ENCODE results near the gene SPRR2E.
"Not testable (repeated sequence)": the region's sequence is repeated elsewhere in the genome, so short reads cannot be mapped to it uniquely, and the experiment has no call there.

Gene SPRR2E

DNA sequence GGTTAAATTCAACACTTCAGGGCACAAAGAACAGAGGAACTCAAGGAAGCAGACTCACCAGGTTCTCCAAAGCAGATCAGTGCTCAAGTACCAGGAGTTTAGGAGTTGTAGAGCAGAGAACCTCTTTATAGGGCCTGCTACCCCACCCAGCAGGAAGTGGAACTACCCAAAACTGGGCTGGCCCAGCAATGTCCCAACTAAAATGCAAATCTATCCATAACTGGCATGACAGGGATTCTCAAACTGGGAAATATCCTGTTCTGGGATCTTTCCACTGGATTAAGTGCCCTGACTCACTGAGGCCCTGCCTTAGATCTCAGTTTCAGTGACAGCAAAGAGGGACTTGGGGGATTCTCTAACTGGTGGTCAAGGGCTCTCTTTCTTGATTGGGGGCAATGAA lies at the start of gene SPRR2E:
Gene SPRR2E, minus strand, starts transcription at position 101 of the 400 bp plus-strand sequence. CDS start 775 bp downstream, outside the sequence.
- no peak for DNase-seq (ENCODE audit: low read depth)

DNA sequence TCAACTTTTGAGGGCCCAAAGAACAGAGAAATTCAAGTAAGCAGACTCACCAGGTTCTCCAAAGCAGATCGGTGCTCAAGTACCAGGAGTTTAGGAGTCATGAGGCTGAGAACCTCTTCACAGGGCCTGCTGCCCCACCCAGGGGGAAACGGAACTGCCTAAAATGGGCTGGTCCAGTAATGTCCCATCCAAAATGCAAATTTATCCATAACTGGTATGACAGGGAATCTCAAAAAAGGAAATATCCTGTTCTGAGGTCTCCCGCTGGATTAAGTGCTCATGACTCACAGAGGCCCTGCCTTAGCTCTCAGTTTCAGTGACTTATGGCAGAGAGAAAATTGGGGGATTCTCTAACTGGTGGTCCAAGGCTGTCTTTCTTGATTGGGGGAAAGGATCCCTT lies 47.1 kb upstream of the SPRR2E start:
- DNase-seq (ENCODE audit: low read depth) = no peak

DNA sequence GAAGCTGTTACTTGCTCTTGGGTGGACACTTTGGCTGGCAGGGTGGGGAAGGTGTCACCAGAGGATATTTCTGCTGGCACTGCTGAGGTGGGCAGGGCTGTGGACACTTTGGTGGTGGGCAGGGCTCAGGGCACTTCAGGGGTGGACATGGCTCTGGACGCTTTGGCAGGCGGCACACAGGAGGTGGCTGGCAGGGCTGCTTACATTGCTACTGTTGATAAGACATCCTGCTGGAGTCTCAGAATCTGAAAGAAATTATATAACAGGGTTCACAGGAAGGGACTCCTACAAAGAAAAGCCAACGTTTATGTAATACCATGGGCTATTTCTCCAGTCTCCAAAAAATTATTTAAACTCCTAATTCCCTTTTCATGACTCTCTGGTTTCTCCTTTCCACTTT lies 46.2 kb upstream of the SPRR2E start:
- no peak for DNase-seq (ENCODE audit: low read depth)

DNA sequence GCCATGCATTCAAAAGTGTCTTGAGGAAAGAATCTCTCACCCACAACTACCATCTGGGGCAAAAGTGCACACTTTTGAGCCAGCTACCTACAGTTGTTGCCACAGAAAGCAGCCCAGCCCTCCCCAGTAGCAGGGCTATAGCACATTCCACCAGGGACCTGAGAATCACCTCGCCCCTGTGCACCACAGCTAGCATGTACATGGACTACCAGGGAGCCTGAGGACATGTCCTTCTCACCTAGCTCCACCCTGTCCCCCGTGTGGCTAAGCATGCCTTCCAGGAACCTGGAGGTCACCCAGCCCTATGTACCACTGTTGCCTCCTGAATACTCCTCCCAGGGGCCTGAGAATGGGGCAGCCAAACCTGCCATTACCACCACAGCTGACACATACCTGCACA lies 39.4 kb upstream of the SPRR2E start:
- no peak for DNase-seq (ENCODE audit: low read depth)

DNA sequence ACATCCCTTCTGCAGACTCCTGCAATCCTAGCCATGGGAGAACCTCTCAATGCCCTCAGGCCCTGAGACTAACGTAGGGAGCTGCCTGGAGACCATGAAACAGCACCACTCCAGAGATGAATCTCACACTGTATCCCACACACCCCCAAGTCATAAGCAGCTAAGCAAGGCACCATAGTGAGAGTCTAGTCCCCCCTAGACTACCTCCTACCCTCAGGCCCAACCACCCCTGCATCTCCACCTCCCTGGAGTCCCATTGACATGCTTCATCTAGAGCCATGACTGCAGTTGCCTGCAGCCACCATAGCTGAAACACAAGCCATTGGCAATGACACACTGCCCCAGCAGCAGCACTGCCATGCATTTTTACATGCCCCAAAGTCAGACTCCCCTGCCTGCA lies 38.9 kb upstream of the SPRR2E start:
- DNase-seq (ENCODE audit: low read depth) = no peak

DNA sequence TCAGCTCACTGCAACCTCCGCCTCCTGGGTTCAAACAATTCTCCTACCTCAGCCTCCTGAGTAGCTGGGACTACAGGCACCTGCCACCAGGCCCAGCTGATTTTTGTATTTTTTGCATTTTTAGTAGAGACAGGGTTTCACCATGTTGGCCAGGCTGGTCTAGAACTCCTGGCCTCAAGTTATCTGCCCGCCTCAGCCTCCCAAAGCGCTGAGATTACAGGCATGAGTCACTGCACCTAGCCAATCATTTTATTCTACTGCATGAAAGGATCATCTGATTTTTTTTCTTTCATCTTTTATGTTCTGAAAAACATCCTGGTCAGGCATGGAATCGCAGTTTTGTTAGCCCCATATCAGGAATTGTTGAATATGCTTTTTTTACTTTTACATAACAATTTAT lies 34.4 kb upstream of the SPRR2E start:
- not testable (repeated sequence) for DNase-seq (ENCODE audit: low read depth)

DNA sequence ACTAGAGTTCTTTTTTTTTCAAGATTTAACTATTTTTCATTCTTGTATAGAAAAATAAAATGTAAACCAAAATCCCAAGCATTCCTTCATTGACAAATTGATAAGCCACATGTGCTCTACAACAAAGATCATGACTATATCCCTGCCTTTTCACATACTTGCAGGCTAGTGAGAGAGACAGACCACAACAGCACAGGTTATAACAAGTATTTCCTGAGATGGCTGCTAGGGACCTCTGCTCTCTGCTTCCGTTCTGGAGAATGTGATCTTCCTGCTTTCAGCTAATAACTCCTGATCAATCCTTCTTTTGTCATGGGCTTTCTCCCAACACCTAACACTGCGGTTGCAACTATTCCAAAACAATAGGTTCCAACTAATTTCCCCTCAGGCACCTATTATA lies 33.0 kb upstream of the SPRR2E start:
- DNase-seq (ENCODE audit: low read depth) = no peak

DNA sequence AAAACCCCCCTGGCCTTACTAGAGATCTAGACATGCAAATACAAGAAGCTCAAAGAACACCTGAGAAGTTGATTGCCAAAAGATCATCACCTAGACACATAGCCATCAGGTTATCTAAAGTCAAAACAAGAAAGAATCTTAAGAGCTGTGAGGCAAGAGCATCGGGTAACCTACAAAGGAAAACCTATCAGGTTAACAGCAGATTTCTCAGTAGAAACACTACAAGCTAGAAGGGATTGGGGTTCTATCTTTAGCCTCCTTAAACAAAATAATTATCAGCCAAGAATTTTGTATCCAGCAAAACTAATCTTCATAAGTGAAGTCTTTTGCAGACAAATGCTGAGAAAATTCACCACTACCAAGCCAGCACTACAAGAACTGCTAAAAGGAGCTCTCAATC lies 31.2 kb upstream of the SPRR2E start:
- DNase-seq (ENCODE audit: low read depth) = no peak

DNA sequence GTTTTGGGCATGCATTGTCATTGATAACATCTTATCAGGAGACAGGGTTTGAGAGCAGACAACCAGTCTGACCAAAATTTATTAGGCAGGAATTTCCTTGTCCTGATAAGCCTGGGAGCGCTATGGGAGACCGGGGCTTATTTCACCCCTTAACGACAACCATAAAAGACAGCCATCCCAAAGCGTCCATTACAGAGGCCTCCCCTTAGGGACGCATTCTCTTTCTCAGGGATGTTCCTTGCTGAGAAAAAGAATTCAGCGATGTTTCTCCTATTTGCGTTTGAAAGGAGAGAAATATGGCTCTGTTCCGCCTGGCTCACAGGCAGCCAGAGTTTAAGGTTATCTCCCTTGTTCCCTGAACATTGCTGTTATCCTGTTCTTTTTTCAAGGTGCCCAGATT lies 29.5 kb upstream of the SPRR2E start:
- DNase-seq (ENCODE audit: low read depth) = not testable (repeated sequence)

DNA sequence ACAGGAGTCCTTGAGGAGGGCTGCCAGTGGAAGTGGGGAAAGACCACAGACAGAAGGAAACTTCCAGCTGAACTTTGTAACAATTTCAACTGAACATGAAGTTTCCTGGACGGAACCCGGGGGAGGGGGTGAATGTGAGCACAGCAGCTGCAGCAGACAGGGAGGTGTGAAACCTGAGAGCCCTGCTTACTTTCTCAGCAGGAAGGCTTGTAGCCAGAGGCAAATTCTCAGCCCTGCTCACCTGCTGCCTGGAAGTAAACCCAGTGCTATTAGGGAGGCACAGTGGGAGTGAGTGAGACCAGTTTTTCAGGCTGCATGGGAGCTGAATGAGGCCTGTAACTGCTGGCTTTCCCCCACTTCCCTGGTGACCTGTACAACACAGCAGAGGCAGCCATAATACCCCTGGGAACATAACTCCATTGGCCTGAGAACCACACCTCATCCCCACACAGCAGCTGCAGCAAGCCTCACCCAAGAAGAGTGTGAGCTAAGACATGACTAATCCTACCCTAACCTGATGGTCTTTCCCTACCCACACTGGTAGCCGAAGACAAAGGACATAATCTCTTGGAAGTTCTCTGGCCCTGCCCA lies 28.6 kb upstream of the SPRR2E start:
- DNase-seq (ENCODE audit: low read depth) = no peak

DNA sequence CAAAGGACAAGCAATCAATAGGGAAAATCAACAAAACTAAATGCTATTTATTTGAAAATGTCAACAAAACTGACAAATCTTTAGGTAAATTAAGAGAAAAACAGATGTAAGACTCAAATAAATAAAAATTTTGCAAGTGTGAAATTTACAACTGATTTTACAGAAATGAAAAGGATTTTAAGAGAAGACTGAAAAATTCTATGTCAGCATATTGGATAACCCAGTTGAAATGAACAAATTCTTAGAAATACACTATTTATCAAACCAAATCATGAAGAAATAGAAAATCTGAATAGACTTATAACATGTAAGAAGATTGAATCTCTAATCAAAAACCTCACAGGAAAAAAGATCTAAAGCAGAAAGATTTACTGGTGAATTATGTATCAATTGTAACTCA lies 26.6 kb upstream of the SPRR2E start:
- DNase-seq (ENCODE audit: low read depth) = no peak

DNA sequence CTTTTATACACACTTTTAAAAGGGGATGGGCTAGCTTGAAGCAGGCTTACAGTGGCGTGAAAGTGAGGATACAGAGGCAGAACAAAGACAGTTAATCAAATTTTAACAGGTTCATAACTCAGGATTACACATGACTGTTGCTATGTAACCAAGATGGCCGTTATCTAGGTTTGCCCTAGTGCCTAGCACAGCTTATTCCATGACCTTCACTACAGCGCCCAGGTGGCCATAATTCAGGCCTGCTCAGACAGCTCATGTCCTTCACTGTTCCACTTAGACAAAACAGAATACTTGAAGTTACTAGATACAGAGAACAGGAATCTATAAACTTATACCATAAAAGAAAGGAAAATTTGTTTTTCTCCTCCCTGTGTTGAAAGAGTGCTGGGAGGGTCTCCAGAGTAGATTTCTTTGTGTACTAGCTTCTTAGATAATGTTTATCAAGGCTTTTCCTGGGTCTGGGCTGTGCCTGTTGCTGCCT lies 25.2 kb upstream of the SPRR2E start:
- DNase-seq (ENCODE audit: low read depth) = no peak

DNA sequence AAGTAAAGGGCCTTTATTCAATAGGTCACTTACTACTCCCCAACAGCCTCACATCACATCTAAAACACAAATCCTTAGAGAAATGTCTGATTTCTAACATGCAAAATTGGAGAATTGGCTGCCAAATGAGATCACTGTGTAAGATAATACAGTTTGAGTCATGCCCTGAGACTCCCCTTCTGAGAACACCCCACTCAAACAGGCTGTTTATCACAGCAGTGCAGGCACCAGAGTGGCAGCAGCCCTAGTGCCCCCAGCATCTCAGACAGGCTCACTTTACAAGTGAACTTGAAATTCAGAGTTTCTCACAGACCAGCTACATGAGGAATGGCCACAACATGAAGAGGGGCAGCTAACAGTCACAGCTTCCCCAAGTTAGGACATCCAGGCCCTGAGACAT lies 20.9 kb upstream of the SPRR2E start:
- not testable (repeated sequence) for DNase-seq (ENCODE audit: low read depth)

DNA sequence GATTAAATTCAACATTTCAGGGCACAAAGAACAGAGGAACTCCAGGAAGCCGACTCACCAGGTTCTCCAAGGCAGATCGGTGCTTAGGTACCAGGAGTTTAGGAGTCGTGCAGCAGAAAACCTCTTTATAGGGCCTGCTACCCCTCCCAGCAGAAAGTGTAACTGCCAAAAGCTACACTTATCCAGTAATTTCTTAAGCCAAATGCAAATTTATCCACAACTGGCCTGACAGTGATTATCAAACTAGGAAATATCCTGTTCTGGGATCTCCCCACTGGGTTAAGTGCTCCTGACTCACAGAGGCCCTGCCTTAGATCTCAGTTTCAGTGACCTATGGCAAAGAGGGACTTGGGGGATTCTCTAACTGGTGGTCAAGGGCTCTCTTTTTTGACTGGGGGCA lies 19.1 kb upstream of the SPRR2E start, which contains the start of gene SPRR2F:
Gene SPRR2F, minus strand, starts transcription at position 101 of the 400 bp plus-strand sequence. CDS start 783 bp downstream, outside the sequence.
- DNase-seq (ENCODE audit: low read depth) = no peak

DNA sequence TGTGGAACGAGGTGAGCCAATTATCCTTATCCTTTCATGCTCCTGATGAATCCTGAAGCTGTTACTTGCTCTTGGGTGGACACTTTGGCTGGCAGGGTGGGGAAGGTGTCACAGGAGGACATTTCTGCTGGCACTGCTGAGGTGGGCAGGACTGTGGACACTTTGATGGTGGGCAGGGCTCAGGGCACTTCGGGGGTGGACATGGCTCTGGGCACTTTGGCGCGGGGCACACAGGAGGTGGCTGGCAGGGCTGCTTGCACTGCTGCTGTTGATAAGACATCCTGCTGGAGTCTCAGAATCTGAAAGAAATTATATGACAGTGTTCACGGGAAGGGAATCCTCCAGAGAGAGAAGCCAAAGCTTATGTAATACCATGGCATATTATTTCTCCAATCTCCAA lies 18.1 kb upstream of the SPRR2E start:
- not testable (repeated sequence) for DNase-seq (ENCODE audit: low read depth)

DNA sequence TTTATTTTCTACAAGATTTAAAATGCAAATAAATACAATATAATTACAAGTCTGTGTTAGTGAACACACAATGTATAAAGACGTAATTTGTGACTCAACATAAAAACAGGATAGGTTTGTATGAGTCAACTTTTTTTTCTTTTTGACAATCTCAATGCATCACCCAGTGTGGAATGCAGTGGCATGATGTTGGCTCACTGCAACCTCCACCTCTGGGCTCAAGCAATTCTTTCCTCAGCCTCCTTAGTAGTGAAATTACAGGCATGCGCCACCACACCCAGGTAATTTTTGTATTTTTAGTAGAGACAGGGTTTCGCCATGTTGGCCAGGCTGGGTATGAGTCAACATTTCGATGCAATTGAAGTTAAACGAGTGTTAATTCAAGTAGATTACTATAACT lies 5.9 kb upstream of the SPRR2E start:
- DNase-seq (ENCODE audit: low read depth) = no peak

DNA sequence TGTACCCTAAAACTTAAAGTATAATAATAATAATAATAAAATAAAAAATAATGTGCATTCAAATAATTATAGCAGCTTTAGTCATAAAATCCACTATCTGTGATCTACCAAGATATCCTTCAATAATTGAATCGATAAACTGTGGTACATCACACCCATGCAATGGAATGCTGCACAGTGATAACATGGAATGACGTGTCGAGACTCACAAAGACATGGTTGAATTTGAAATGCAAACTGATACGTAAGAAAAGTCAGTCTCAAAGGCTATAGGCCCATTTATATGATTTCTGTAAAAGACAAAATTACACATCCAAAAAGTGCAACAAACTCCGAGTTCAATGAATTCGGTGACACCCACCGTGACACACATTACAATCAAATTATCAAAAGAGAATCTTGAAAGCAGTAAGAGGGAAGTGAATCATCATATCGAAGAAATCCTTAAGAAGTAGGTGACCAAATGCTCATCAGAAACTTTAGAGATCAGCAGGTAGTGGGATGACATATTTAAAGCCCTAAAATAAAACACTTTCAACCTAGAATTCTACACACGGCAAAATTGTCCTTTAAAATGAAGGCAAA lies 5.2 kb upstream of the SPRR2E start:
- DNase-seq (ENCODE audit: low read depth) = no peak

DNA sequence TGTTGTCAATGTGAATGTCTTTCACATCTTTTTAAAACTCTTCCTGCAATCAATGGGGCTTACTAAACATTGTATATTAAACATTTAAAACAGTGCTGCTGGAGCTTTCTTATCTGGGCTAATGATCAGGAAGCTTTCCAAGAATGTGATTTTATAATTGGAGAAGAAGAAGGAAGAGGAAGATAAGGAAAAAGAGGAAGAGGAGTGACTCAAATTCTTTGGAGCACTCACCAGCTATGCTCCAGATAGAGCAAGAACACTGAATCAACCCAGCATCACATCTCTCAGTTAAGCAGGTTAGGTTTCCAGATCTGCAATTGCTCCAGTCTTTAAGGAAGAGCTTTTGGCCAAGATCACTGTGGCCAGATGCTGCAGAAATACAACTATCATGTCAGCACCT lies 1.4 kb upstream of the SPRR2E start:
- DNase-seq (ENCODE audit: low read depth) = no peak

DNA sequence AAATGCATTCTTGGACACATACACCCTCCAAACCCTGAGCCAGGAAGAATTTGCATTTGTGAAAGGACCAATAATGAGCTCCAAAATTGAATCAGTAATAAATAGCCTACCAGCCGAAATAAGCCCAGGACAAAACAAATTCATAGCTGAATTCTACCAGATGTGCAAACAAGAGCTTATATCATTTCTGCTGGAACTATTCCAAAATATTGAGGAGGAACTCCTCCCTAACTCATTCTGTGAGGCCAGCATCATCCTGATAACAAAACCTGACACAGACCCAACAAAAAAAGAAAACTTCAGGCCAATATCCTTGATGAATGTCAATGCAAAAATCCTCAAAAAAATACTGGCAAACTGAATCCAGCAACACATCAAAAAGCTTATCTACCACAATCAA lies 6.7 kb downstream of the SPRR2E start:
- DNase-seq (ENCODE audit: low read depth) = no peak

DNA sequence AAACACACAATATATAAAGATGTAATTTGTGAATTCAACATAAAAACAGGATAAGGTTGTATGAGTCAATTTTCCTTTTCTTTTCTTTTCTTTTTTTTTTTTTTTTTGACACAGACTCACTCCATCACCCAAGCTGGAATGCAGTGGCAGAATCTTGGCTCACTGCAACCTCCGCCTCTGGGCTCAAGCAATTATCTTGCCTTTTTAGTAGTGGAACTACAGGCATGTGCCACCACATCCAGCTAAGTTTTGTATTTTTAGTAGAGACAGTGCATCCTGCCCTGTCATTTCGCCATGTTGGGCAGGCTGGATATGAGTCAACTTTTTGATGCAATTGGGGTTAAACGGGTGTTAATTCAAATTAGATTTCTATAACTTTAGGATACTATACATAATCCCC lies 12.6 kb downstream of the SPRR2E start:
- DNase-seq (ENCODE audit: low read depth) = no peak

DNA sequence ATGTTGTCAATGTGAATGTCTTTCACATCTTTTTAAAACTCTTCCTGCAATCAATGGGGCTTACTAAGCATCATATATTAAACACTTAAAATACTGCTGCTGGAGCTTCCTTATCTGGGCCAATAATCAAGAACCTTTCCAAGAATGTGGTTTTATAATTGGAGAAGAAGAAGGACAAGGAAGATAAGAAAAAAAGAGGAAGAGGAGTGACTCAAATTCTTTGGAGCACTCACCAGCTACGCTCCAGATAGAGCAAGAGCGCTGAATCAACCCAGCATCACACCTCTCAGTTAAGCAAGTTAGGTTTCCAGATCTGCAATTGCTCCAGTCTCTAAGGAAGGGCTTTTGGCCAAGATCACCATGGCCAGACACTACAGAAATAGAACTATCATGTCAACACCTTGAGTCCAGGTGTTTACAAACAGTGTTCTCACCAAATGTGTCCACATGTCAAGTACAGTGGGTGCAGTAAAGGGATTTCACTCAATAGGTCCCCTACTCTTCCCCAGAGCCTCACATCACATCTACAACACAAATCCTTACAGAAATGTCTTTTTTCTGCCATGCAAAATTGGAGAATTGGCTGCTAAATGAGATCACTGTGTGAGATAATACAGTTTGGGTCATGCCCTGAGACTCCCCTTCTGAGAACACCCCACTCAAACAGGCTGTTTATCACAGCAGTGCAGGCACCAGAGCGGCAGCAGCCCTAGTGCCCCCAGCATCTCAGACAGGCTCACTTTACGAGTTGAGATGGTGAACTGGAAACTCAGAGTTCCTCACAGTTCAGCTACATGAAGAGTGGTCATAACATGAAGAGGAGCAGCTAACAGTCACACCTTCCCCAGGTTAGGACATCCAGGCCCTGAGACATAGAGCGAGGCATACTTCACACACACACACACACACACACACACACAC lies 21.3 kb downstream of the SPRR2E start:
- DNase-seq (ENCODE audit: low read depth) = no peak

DNA sequence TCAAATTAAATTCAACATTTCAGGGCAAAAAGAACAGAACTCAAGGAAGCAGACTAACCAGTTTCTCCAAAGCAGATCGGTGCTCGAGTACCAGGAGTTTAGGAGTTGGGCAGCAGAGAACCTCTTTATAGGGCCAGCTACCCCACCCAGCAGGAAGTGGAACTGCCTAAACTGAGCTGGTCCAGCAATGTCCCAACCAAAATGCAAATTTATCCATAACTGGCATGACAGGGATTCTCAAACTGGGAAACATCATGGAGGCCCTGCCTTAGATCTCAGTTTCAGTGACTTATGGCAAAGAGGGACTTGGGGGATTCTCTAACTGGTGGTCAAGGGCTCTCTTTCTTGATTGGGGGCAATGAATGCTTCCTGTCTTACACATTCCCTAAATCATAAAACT lies 22.8 kb downstream of the SPRR2E start, which contains the start of gene SPRR2B:
Gene SPRR2B, minus strand, starts transcription at position 101 of the 400 bp plus-strand sequence. CDS start 772 bp downstream, outside the sequence.
- DNase-seq (ENCODE audit: low read depth) = no peak

DNA sequence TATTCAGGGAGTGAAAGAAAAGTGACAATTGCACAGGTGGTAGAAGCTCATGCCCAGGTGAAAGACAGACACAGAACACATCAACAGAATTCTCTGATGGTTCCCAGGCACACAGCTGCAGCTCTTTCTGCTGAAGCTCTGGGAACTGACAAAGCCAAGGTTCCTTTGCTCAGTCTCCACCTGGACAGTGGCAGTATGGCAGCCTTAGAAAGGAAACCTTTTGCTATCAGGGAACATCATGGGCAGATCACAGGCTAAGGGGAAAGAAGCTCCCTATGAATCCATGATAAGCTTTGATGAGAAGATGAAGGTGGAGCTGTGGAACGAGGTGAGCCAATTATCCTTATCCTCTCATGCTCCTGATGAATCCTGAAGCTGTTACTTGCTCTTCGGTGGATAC lies 24.1 kb downstream of the SPRR2E start:
- no peak for DNase-seq (ENCODE audit: low read depth)
